Activated CD8-positive, alpha-beta memory T cell treated with anti-CD3 and anti-CD28 coated beads, Interleukin-2, amount 50 U/mL, for 24 hours (primary cell): ENCODE results near the gene PTPDC1.
"Not testable (repeated sequence)": the region's sequence is repeated elsewhere in the genome, so short reads cannot be mapped to it uniquely, and the experiment has no call there.

ENCODE experiments used
- DNase-seq: peaks from one replicate; pipeline ENCODE4 v3.0.0-alpha.2; 2020; ENCODE audit errors: extremely low read depth

Gene PTPDC1

DNA sequence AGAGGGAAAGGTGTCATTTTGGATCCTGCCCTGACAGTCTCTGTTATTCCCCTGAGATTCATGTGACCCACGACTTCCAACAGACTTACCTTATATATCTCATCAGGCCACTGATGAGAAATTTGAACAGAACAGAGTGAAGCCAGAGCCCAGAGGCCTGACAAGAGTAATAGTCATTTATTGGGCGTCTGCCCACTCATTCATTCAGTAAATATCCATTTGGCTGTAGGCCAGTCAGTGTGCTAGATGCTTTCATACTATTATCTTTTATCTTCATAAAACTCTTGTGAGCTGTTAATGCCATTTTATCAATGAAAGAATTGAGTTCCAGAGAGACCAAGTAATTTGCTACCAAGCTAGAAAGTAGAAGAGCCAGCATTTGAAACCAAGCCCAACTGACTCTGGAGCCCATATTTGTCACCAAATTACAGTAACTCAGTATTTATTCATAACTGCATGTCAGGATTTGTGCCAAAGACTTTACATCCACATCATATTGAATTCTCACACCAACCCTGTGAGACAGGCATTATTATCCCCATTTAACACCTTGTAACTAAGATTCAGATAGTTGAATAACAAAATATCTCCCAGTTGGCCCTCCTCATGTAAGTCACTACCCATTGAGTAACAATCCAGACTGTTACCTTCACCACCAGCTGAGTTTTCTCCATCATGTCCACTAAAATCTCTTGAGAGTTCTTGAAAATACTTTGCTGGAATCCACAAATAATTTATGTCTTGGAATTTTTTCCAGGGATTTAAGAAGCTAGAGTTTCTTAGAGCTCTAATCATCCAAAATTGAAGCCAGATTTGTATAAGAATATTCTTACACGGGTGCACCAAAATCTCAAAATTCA is 2.5 kb downstream of the PTPDC1 start:
- no peak for DNase-seq

DNA sequence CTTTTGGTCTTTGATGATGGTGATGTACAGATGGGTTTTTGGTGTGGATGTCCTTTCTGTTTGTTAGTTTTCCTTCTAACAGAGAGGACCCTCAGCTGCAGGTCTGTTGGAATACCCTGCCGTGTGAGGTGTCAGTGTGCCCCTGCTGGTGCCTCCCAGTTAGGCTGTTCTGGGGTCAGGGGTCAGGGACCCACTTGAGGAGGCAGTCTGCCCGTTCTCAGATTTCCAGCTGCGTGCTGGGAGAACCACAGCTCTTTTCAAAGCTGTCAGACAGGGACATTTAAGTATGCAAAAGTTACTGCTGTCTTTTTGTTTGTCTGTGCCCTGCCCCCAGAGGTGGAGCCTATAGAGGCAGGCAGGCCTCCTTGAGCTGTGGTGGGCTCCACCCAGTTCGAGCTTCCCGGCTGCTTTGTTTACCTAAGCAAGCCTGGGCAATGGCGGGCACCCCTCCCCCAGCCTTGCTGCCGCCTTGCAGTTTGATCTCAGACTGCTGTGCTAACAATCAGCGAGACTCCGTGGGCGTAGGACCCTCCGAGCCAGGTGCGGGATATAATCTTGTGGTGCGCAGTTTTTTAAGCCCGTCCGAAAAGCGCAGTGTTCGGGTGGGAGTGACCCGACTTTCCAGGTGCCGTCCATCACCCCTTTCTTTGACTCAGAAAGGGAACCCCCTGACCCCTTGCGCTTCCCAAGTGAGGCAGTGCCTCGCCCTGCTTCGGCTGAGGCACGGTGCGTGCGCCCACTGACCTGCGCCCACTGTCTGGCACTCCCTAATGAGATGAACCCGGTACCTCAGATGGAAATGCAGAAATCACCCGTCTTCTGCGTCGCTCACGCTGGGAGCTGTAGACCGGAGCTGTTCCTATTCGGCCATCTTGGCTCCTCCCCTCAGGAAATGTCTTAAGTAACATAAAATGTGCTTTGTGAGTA is 10.2 kb downstream of the PTPDC1 start:
- DNase-seq = not testable (repeated sequence)

GRCh38 chr9:94096819-94097577 is 12.7 kb downstream of the PTPDC1 start:
- no peak for DNase-seq

DNA sequence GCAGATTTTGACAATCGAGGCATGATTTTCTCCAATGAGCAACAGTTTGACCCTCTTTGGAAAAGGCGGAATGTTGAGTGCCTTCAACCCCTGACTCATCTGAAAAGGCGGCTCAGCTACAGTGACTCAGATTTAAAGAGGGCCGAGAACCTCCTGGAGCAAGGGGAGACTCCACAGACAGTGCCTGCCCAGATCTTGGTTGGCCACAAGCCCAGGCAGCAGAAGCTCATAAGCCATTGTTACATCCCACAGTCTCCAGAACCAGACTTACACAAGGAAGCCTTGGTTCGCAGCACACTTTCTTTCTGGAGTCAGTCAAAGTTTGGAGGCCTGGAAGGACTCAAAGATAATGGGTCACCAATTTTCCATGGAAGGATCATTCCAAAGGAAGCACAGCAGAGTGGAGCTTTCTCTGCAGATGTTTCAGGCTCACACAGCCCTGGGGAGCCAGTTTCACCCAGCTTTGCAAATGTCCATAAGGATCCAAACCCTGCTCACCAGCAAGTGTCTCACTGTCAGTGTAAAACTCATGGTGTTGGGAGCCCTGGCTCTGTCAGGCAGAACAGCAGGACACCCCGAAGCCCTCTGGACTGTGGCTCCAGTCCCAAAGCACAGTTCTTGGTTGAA is 13.6 kb downstream of the PTPDC1 start:
- DNase-seq = no peak

- no peak for DNase-seq
Observed at GRCh38 chr9:94100152-94100879, 16.1 kb downstream of the PTPDC1 start.

- DNase-seq = no peak
Observed at GRCh38 chr9:94101162-94101853, 17.0 kb downstream of the PTPDC1 start.

DNA sequence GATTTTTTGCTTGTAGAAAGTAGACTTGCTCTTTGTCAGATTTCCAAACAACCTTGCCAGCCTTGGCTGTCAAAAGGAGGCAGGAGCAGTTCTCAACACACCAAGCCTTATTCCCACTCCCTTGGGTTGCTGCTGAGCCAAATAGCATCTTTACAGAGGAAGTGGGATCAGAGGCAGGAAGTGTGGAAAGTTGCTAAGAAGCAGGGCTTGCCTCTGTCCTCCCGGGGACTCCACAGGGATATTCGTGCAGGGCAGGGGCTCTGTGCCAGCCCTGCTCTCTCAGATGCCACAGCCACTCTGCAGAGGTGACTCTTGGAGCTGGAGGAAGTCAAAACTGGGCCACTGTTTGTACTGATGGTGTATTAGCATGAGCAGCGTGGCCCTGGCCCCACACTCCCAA is 24.3 kb downstream of the PTPDC1 start:
- DNase-seq = no peak

- no peak for DNase-seq
Observed at GRCh38 chr9:94110821-94111252, 26.6 kb downstream of the PTPDC1 start.

GRCh38 chr9:94111446-94111845 is 27.2 kb downstream of the PTPDC1 start:
- DNase-seq = no peak

- no peak for DNase-seq
Observed at GRCh38 chr9:94112716-94113465, 28.6 kb downstream of the PTPDC1 start.

DNA sequence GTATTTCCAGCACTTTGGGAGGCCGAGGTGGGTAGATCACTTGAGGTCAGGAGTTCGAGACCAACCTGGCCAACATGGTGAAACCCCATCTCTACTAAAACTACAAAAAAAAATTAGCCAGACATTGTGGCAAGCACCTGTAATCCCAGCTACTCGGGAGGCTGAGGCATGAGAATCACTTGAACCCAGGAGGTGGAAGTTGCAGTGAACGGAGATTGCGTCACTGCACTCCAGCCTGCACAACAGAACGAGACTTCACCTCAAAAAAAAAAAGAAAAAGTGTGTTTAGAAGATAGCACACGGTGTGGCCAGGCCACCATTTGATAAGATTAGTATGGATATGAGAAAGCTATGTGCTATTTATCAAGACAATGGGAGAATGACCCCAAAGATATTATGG is 35.8 kb downstream of the PTPDC1 start:
- not testable (repeated sequence) for DNase-seq

DNA sequence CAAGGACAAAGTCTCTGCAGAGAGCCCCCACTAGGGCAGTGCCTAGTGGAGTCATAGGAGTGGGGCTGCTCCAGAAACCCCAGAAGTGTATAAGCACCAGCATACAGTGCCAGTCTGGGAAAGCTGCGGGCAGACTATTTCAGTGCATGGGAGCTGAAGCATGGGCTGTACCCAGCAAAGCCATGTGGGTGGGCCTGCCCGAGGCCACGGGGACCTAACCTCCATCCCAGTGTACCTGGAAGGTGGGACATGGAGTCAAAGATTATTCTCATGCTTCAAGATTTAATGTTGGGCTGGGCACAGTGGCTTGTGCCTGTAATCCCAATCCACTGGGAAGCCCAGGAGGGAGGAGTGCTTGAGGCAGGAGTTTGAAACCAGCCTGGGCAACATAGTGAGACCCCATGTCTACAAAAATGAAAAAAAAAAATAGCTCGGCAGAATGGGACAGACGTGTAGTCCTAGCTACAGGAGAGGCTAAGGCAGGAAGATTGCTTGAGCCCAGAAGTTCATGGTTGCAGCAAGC is 36.7 kb downstream of the PTPDC1 start:
- no peak for DNase-seq

- DNase-seq = no peak
Observed at GRCh38 chr9:94126844-94127243, 42.6 kb downstream of the PTPDC1 start.

- no peak for DNase-seq
Observed at GRCh38 chr9:94127806-94128205, 43.5 kb downstream of the PTPDC1 start.

DNA sequence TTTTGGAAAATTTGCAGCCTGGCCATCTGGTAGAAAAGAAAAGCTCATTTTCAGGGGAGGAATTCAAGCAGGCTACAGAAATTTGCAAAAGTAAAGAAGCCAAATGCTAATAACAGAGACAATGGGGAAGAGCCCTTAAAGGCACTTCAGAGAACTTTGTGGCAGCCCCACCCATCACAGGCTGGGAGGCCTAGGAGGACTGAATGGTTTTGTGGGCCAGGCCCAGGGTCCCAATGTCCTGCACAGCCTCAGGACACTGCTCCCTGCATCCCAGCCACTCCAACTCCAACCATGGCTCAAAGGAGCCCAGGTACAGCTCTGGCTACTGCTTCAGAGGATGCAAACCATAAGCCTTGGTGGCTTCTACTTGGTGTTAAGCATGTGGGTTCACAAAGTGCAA is 44.3 kb downstream of the PTPDC1 start:
- DNase-seq = no peak

DNA sequence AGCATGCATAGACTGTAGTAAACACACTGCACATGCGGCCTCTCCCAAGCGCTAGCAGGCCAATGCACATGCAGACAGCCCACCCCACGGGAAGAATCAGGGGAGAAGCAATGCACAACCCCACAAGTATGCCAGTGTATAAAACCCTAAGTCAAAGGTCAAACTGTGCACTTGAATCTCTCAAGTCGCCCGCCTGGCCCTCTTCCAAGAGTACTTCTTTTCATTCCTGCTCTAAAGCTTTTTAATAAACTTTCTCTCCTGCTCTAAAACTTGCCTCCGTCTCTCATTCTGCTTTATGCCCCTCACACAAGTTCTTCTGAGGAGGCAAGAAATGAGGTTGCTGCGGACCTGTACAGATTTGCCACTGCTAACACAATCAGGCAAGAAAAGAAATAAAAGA is 50.4 kb downstream of the PTPDC1 start:
- DNase-seq = no peak

GRCh38 chr9:94135222-94135621 is 51.0 kb downstream of the PTPDC1 start:
- DNase-seq = no peak

DNA sequence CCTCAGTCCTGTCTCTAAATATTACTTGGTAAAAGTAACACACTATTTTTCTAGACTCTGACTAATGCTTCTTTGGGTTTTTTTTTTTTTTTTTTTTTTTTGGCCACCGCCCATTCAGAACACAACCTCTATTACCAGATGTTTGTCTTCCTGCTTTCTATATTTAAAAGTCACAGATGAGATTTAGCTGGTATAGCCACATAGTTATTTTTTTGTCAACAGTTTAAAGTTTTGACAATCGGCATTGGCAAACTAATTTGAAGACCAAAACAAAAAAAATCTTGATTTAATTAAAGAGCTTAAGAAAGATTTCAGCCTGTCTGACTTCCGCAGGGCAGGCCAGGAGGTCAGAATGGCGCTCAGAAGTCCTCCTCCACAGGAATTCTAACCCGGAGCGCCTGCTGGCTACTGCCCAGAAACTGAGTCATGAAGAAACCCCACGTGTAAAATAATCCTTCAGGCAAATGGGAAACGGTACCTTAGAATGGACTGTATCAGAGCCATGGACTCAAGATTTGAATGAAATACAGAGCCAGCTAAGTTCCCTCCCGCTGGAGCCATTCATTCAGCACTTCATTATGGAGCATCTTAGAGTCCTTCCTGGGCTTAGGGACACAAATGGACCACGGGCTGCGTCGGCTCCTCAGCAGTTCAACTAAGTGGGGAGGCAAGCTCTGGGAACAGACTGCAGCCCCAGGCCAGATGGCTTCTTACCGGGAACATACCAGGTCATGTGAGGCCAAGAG is 55.6 kb downstream of the PTPDC1 start:
- DNase-seq = no peak

DNA sequence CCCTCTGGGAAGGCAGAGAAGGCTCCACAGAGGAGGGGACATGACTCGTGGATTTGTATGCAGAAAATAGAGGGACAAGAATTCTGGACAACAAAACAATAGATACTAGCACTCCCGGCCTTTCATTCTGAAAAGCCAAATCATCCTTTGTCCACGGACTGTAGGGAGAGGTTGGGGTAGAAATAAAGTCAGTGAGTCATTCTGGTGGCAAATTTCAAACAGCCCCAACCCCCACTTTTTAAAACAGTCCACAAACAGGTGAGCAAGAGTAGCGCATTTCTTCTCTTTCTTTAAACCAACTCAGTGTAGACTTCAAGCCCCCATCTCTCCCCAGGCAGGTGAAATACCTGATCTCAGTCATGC is 56.1 kb downstream of the PTPDC1 start:
- no peak for DNase-seq
